ENCODE results near the gene SLC43A1. TPM values are rescaled to one million over a fixed set of nuclear protein-coding genes. Genes with fewer than 3 reads are reported as not detected.

SLC43A1 gene
- total RNA-seq, 1 donor from 2014 or later, result 1.2 TPM

Other genes with a start within 250 kb of the SLC43A1 start
- gene TNKS1BP1, start 190.8 kb downstream of the SLC43A1 start, total RNA-seq, result 91.3 and 157 TPM in 2 replicates
- 55.0 and 120 TPM in 2 replicates for gene SSRP1, start 179.8 kb downstream of the SLC43A1 start, total RNA-seq
- gene P2RX3, start 177.3 kb downstream of the SLC43A1 start, total RNA-seq, result not detected in 2 replicates
- gene PRG3, start 134.6 kb downstream of the SLC43A1 start, total RNA-seq, result not detected in 2 replicates
- not detected in 2 replicates for gene PRG2, start 125.1 kb downstream of the SLC43A1 start, total RNA-seq
- gene SLC43A3, start 88.6 kb downstream of the SLC43A1 start, total RNA-seq, result 46.4 and 47.9 TPM in 2 replicates
- gene RTN4RL2, start 55.2 kb downstream of the SLC43A1 start, total RNA-seq, result 0.05 TPM in 1 of 2 replicates, not detected in the other
- gene TIMM10, start 15.1 kb upstream of the SLC43A1 start, total RNA-seq, result 16.6 and 59.0 TPM in 2 replicates
- not detected in 2 replicates for gene SMTNL1, start 21.9 kb upstream of the SLC43A1 start, total RNA-seq
- gene UBE2L6, start 52.0 kb upstream of the SLC43A1 start, total RNA-seq, result 24.7 and 38.3 TPM in 2 replicates
- gene SERPING1, start 82.0 kb upstream of the SLC43A1 start, total RNA-seq, result 4.2 and 61.4 TPM in 2 replicates
- gene YPEL4, start 134.2 kb upstream of the SLC43A1 start, total RNA-seq, result 0.35 TPM in 1 of 2 replicates, not detected in the other
- 20.3 and 34.6 TPM in 2 replicates for gene CLP1, start 142.1 kb upstream of the SLC43A1 start, total RNA-seq
- 45.1 and 79.9 TPM in 2 replicates for gene ZDHHC5, start 152.4 kb upstream of the SLC43A1 start, total RNA-seq
- gene MED19, start 196.5 kb upstream of the SLC43A1 start, total RNA-seq, result 11.5 and 16.1 TPM in 2 replicates
- 61.1 and 78.2 TPM in 2 replicates for gene TMX2, start 196.9 kb upstream of the SLC43A1 start, total RNA-seq
- gene SELENOH, start 225.8 kb upstream of the SLC43A1 start, total RNA-seq, result 48.1 and 94.8 TPM in 2 replicates
- not detected in 2 replicates for gene BTBD18, start 236.1 kb upstream of the SLC43A1 start, total RNA-seq
- 157 and 260 TPM in 2 replicates for gene CTNND1, start 246.1 kb upstream of the SLC43A1 start, total RNA-seq